Activated T-helper 1 cell treated with anti-CD3 and anti-CD28 coated beads, Interleukin-2, amount 50 U/mL, for 16 hours (primary cell): ENCODE results near the gene IL4I1.

Experiments used
- DNase-seq, 2 donors: peaks; one replicate each; pipeline ENCODE4 v3.0.0-alpha.2; 2020; ENCODE audit warnings: low read depth in 1 of 2, low spot score in 1 of 2

Gene IL4I1

GRCh38 chr19:49879243-49879963, 17.3 kb downstream of the IL4I1 start:
- DNase-seq, result no peak

- no peak for DNase-seq
Measured at GRCh38 chr19:49878744-49879070, 18.0 kb downstream of the IL4I1 start.

GRCh38 chr19:49877879-49878743, 18.6 kb downstream of the IL4I1 start:
- DNase-seq, result peak; percentile 93 to 98

GRCh38 chr19:49877020-49877878, 19.4 kb downstream of the IL4I1 start, which contains the start of the genes AKT1S1 and TBC1D17:
Gene AKT1S1 (minus strand): TSS chr19:49877355. CDS start chr19:49873295, 4,060 bp downstream.
Gene TBC1D17 (plus strand): TSS chr19:49877702. CDS start chr19:49877724, 22 bp downstream.
- peak; percentile 95 to 97 for DNase-seq

GRCh38 chr19:49876422-49877019, 20.2 kb downstream of the IL4I1 start:
- peak; percentile 95 to 97 for DNase-seq

GRCh38 chr19:49875857-49876421, 20.7 kb downstream of the IL4I1 start:
- peak; percentile 26 to 38 for DNase-seq

- no peak for DNase-seq
Measured at GRCh38 chr19:49875177-49875576, 21.5 kb downstream of the IL4I1 start.

- no peak for DNase-seq
Measured at GRCh38 chr19:49874503-49875157, 22.1 kb downstream of the IL4I1 start.

- no peak for DNase-seq
Measured at GRCh38 chr19:49873834-49874233, 22.9 kb downstream of the IL4I1 start.

- no peak for DNase-seq
Measured at GRCh38 chr19:49873129-49873521, 23.6 kb downstream of the IL4I1 start.

GRCh38 chr19:49872245-49873128, 24.2 kb downstream of the IL4I1 start:
- no peak for DNase-seq

GRCh38 chr19:49871349-49871985, 25.2 kb downstream of the IL4I1 start:
- DNase-seq, result no peak

GRCh38 chr19:49870309-49870901, 26.3 kb downstream of the IL4I1 start:
- no peak for DNase-seq

- DNase-seq, result peak; percentile 78 to 84
Measured at GRCh38 chr19:49869484-49870308, 27.0 kb downstream of the IL4I1 start.

GRCh38 chr19:49869009-49869483, 27.6 kb downstream of the IL4I1 start:
- no peak for DNase-seq

GRCh38 chr19:49866933-49867782, 29.5 kb downstream of the IL4I1 start, which contains the start of gene PNKP:
Gene PNKP (minus strand): TSS chr19:49867576. CDS start chr19:49867204, 372 bp downstream.
- peak; percentile 68 to 82 for DNase-seq
